Measurements from ENCODE around the gene OLIG1. TPM values are rescaled to one million over a fixed set of nuclear protein-coding genes. Genes with fewer than 3 reads are reported as not detected.

The OLIG1 gene
- total and polyA plus RNA-seq, 2 donors (not counting 1 experiment from before 2014, with no cell fraction given) = 0.33 TPM; not detected in 1

DNA sequence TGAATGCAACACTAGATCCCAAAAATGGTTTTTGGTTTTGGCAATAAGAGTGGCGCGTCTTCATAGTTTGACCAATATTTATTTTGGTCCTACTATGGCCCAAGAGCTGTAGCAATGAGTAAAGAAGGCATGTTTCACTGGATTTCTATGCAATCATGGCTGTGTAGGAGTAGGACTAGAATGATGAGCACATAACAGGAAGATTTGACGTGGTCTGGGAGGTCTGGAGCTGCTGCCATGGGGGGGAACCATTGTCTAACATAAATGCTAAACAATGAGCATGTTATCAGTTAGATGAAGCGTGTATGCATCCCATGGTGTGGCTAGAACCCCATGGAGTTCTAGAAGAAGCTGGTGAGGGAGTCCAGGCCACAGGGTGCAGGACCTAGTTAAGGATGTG is 38.3 kb downstream of the OLIG1 start:
- H4K20me1 ChIP-seq (ENCODE audit: control insufficient read depth, insufficient read depth, low read length, poor library complexity, severe bottlenecking) = no peaks in the 10 kb centered on the region
- H3K4me1 Mint-ChIP-seq = peaks cover 2% of the 10 kb centered on the region
- ChIA-PET POLR2A (no interaction called here), CTCF (no interaction called here)
- ATAC-seq (ENCODE audit: low read depth) (no peak), DNase-seq (no peak)
- no peaks in the 10 kb centered on the region for H3K79me2 ChIP-seq (ENCODE audit: control insufficient read depth, insufficient read depth, low read length)
- 85% methylated on average over 3 of the region's 4 CpGs for WGBS (ENCODE audit: insufficient coverage)
- no peak overlapping the region for H3K4me3 Mint-ChIP-seq
- no peaks in the 10 kb centered on the region for H3K36me3 ChIP-seq (replicated peaks in 1 of 2; ENCODE audit: control extremely low read depth in 1 of 2, control insufficient read depth in 1 of 2, extremely low read depth in 1 of 2, insufficient read depth in 2 of 2, low read length in 1 of 2)
- no peak overlapping the region for H3K4me3 ChIP-seq (ENCODE audit: control extremely low read depth in 1 of 5, extremely low read depth in 1 of 5, insufficient read depth in 1 of 5, low read depth in 2 of 5, low read length in 4 of 5)
- no peaks in the 10 kb centered on the region for H3K9me3 Mint-ChIP-seq (ENCODE audit: insufficient read depth)
- no peak overlapping the region for H3K27ac ChIP-seq (ENCODE audit: low read length in 2 of 2)
- no peak overlapping the region for H3K27ac Mint-ChIP-seq
- H2AFZ ChIP-seq (ENCODE audit: insufficient read depth, low read depth, low read length, poor library complexity, severe bottlenecking) = no peak overlapping the region
- peaks cover 0 to 41% (median 11%) of the 10 kb centered on the region in 4 experiments for H3K27me3 ChIP-seq (replicated peaks in 1 of 4; ENCODE audit: control extremely low read depth in 1 of 4, control insufficient read depth in 3 of 4, insufficient read depth in 4 of 4, low read length in 3 of 4)
- H3K9ac ChIP-seq (ENCODE audit: low read length) = no peak overlapping the region
- intact Hi-C loops (cut with micrococcal nuclease) = no loop called here
- TF ChIP-seq EZH2 (IDR thresholded peaks at IDR 0.05; ENCODE audit: borderline replicate concordance, insufficient read depth, low read depth, low read length, poor library complexity, severe bottlenecking) = no peak
- TF ChIP-seq, protein P1, sequence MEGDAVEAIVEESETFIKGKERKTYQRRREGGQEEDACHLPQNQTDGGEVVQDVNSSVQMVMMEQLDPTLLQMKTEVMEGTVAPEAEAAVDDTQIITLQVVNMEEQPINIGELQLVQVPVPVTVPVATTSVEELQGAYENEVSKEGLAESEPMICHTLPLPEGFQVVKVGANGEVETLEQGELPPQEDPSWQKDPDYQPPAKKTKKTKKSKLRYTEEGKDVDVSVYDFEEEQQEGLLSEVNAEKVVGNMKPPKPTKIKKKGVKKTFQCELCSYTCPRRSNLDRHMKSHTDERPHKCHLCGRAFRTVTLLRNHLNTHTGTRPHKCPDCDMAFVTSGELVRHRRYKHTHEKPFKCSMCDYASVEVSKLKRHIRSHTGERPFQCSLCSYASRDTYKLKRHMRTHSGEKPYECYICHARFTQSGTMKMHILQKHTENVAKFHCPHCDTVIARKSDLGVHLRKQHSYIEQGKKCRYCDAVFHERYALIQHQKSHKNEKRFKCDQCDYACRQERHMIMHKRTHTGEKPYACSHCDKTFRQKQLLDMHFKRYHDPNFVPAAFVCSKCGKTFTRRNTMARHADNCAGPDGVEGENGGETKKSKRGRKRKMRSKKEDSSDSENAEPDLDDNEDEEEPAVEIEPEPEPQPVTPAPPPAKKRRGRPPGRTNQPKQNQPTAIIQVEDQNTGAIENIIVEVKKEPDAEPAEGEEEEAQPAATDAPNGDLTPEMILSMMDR (IDR thresholded peaks at IDR 0.05) = no peak
- peaks cover 0 to 9% (median 0%) of the 10 kb centered on the region in 3 donors for H3K9me3 ChIP-seq (ENCODE audit: control extremely low read depth in 1 of 3, control insufficient read depth in 2 of 3, insufficient read depth in 1 of 3, low read length in 2 of 3)
- H3K27me3 Mint-ChIP-seq = peaks cover 74% of the 10 kb centered on the region
- H3K4me2 ChIP-seq (replicated peaks; ENCODE audit: low read depth, low read length, poor library complexity, severe bottlenecking) = no peak overlapping the region
- peaks cover 0 to 5% of the 10 kb centered on the region in 2 donors for H3K4me1 ChIP-seq (ENCODE audit: control insufficient read depth in 2 of 2, insufficient read depth in 2 of 2, low read length in 2 of 2)

DNA sequence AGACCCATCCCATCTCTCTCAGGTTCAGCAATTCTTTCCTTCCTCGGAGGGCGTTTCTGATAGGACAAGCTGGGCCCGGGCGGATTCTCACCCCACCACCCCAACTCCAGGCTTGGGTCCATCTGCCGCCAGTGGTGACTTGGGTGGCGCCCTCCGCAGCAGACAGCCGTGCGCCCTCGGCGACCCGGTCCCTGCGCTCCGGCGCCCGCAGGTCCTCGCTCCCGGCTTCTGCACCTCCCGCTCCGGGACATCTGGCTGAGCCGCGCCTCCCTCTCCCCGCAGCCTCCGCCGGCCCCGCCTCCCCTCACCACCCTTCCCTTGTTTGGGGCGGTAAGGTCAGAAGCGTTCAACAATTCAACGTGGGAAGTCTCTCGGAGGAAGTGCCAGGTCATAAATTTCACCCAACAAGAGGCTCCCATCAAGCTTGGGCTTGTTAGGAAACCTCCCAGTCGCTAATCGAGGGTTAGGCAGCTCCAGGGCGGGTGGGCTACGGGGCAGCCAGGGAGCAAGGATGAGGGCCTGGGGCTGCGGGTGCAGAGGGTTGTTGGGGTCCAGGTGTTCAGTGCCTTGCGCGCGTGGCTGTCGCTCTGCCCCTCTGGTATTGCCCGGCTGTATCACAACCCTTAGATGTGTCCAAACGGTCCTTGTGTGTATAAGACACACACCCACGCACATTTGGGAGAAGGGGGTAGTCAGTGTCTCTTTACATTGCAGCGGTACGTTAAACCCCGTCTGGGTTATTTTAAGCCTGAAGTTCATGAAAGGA is 39.8 kb downstream of the OLIG1 start:
- no peak for DNase-seq
- CTCF ChIA-PET = no interaction called here
- Mint-ChIP-seq H3K4me3 (no peak overlapping the region), H3K4me1 (peaks cover 2% of the 10 kb centered on the region), H3K9me3 (ENCODE audit: insufficient read depth) (no peaks in the 10 kb centered on the region), H3K27me3 (peaks cover 75% of the 10 kb centered on the region), H3K27ac (no peak overlapping the region)
- ATAC-seq (ENCODE audit: low read depth) = no peak
- Histone ChIP-seq H3K27me3 (replicated peaks in 1 of 4; ENCODE audit: control extremely low read depth in 1 of 4, control insufficient read depth in 3 of 4, insufficient read depth in 4 of 4, low read length in 3 of 4) (peaks cover 0 to 46% (median 11%) of the 10 kb centered on the region in 4 experiments), H3K4me3 (ENCODE audit: control extremely low read depth in 1 of 5, extremely low read depth in 1 of 5, insufficient read depth in 1 of 5, low read depth in 2 of 5, low read length in 4 of 5) (no peak overlapping the region), H3K4me1 (ENCODE audit: control insufficient read depth in 2 of 2, insufficient read depth in 2 of 2, low read length in 2 of 2) (peaks cover 0 to 5% of the 10 kb centered on the region in 2 donors), H2AFZ (ENCODE audit: insufficient read depth, low read depth, low read length, poor library complexity, severe bottlenecking) (peak overlapping the region; percentile 38), H3K79me2 (ENCODE audit: control insufficient read depth, insufficient read depth, low read length) (no peaks in the 10 kb centered on the region), H3K9ac (ENCODE audit: low read length) (no peak overlapping the region), H3K27ac (ENCODE audit: low read length in 2 of 2) (no peak overlapping the region), H3K36me3 (replicated peaks in 1 of 2; ENCODE audit: control extremely low read depth in 1 of 2, control insufficient read depth in 1 of 2, extremely low read depth in 1 of 2, insufficient read depth in 2 of 2, low read length in 1 of 2) (no peaks in the 10 kb centered on the region), H3K9me3 (ENCODE audit: control extremely low read depth in 1 of 3, control insufficient read depth in 2 of 3, insufficient read depth in 1 of 3, low read length in 2 of 3) (peaks cover 0 to 9% (median 0%) of the 10 kb centered on the region in 3 donors), H3K4me2 (replicated peaks; ENCODE audit: low read depth, low read length, poor library complexity, severe bottlenecking) (peak overlapping the region; percentile 22), H4K20me1 (ENCODE audit: control insufficient read depth, insufficient read depth, low read length, poor library complexity, severe bottlenecking) (no peaks in the 10 kb centered on the region)
- TF ChIP-seq, protein P1 (IDR thresholded peaks at IDR 0.05) = no peak
- TF ChIP-seq EZH2 (IDR thresholded peaks at IDR 0.05; ENCODE audit: borderline replicate concordance, insufficient read depth, low read depth, low read length, poor library complexity, severe bottlenecking) = no peak
- intact Hi-C loops (cut with micrococcal nuclease) = no loop called here
- POLR2A ChIA-PET = no interaction called here
- WGBS (ENCODE audit: insufficient coverage) = 5% methylated on average over 39 of the region's 45 CpGs

Data from B cell (primary cell).